Measurements from ENCODE around the gene ABCA2. TPM values are rescaled to one million over a fixed set of nuclear protein-coding genes. Genes with fewer than 3 reads are reported as not detected.

The ABCA2 gene
- total RNA-seq, 1 experiment from 2014 or later, result 19.2 TPM

DNA sequence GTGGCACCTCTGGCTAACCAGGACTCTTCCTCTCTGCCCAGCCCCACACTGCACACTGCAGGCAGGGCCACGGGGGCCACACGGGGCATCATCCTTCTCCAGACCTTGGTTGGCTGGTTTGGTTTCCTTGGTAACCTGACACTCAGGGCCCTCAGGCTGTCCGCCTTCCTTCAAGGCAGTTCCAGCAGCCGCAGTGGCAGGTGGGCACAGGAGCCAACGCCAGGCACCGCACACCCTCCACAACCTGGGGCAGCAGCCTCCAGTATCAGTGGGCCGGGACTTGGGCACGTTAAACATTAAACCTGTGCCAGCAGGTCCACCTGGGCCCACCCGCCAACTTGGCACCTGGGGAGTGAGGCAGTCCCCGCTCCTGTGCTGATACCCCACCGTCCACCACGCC, 16.0 kb upstream of the ABCA2 start (continued):
- TF ChIP-seq, protein P1, sequence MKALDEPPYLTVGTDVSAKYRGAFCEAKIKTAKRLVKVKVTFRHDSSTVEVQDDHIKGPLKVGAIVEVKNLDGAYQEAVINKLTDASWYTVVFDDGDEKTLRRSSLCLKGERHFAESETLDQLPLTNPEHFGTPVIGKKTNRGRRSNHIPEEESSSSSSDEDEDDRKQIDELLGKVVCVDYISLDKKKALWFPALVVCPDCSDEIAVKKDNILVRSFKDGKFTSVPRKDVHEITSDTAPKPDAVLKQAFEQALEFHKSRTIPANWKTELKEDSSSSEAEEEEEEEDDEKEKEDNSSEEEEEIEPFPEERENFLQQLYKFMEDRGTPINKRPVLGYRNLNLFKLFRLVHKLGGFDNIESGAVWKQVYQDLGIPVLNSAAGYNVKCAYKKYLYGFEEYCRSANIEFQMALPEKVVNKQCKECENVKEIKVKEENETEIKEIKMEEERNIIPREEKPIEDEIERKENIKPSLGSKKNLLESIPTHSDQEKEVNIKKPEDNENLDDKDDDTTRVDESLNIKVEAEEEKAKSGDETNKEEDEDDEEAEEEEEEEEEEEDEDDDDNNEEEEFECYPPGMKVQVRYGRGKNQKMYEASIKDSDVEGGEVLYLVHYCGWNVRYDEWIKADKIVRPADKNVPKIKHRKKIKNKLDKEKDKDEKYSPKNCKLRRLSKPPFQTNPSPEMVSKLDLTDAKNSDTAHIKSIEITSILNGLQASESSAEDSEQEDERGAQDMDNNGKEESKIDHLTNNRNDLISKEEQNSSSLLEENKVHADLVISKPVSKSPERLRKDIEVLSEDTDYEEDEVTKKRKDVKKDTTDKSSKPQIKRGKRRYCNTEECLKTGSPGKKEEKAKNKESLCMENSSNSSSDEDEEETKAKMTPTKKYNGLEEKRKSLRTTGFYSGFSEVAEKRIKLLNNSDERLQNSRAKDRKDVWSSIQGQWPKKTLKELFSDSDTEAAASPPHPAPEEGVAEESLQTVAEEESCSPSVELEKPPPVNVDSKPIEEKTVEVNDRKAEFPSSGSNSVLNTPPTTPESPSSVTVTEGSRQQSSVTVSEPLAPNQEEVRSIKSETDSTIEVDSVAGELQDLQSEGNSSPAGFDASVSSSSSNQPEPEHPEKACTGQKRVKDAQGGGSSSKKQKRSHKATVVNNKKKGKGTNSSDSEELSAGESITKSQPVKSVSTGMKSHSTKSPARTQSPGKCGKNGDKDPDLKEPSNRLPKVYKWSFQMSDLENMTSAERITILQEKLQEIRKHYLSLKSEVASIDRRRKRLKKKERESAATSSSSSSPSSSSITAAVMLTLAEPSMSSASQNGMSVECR (CRISPR knock-in tag; IDR thresholded peaks at IDR 0.05; ENCODE audit: borderline replicate concordance), result no peak
- TF ChIP-seq, protein P2, sequence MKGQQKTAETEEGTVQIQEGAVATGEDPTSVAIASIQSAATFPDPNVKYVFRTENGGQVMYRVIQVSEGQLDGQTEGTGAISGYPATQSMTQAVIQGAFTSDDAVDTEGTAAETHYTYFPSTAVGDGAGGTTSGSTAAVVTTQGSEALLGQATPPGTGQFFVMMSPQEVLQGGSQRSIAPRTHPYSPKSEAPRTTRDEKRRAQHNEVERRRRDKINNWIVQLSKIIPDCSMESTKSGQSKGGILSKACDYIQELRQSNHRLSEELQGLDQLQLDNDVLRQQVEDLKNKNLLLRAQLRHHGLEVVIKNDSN (CRISPR knock-in tag; IDR thresholded peaks at IDR 0.05), result no peak
- no peak for TF ChIP-seq MYBL2 (CRISPR knock-in tag; IDR thresholded peaks at IDR 0.05)
- no peak for TF ChIP-seq SP1 (CRISPR knock-in tag; conservative IDR thresholded peaks at IDR 0.05)
- TF ChIP-seq, protein P3, sequence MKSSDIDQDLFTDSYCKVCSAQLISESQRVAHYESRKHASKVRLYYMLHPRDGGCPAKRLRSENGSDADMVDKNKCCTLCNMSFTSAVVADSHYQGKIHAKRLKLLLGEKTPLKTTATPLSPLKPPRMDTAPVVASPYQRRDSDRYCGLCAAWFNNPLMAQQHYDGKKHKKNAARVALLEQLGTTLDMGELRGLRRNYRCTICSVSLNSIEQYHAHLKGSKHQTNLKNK (CRISPR knock-in tag; IDR thresholded peaks at IDR 0.05), result no peak
- no peak for TF ChIP-seq PRRX2 (CRISPR knock-in tag; IDR thresholded peaks at IDR 0.05)
- TF ChIP-seq FOXJ3 (CRISPR knock-in tag; IDR thresholded peaks at IDR 0.05; ENCODE audit: borderline replicate concordance), result no peak
- TF ChIP-seq, protein P4, sequence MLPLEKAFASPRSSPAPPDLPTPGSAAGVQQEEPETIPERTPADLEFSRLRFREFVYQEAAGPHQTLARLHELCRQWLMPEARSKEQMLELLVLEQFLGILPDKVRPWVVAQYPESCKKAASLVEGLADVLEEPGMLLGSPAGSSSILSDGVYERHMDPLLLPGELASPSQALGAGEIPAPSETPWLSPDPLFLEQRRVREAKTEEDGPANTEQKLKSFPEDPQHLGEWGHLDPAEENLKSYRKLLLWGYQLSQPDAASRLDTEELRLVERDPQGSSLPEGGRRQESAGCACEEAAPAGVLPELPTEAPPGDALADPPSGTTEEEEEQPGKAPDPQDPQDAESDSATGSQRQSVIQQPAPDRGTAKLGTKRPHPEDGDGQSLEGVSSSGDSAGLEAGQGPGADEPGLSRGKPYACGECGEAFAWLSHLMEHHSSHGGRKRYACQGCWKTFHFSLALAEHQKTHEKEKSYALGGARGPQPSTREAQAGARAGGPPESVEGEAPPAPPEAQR (CRISPR knock-in tag; IDR thresholded peaks at IDR 0.05), result no peak
- TF ChIP-seq, protein P5, sequence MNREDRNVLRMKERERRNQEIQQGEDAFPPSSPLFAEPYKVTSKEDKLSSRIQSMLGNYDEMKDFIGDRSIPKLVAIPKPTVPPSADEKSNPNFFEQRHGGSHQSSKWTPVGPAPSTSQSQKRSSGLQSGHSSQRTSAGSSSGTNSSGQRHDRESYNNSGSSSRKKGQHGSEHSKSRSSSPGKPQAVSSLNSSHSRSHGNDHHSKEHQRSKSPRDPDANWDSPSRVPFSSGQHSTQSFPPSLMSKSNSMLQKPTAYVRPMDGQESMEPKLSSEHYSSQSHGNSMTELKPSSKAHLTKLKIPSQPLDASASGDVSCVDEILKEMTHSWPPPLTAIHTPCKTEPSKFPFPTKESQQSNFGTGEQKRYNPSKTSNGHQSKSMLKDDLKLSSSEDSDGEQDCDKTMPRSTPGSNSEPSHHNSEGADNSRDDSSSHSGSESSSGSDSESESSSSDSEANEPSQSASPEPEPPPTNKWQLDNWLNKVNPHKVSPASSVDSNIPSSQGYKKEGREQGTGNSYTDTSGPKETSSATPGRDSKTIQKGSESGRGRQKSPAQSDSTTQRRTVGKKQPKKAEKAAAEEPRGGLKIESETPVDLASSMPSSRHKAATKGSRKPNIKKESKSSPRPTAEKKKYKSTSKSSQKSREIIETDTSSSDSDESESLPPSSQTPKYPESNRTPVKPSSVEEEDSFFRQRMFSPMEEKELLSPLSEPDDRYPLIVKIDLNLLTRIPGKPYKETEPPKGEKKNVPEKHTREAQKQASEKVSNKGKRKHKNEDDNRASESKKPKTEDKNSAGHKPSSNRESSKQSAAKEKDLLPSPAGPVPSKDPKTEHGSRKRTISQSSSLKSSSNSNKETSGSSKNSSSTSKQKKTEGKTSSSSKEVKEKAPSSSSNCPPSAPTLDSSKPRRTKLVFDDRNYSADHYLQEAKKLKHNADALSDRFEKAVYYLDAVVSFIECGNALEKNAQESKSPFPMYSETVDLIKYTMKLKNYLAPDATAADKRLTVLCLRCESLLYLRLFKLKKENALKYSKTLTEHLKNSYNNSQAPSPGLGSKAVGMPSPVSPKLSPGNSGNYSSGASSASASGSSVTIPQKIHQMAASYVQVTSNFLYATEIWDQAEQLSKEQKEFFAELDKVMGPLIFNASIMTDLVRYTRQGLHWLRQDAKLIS (CRISPR knock-in tag; IDR thresholded peaks at IDR 0.05; ENCODE audit: borderline replicate concordance), result no peak
- no peak for TF ChIP-seq ZNF317 (CRISPR knock-in tag; IDR thresholded peaks at IDR 0.05; ENCODE audit: borderline replicate concordance, low read depth)
- TF ChIP-seq ZNF396 (CRISPR knock-in tag; IDR thresholded peaks at IDR 0.05; ENCODE audit: borderline replicate concordance), result no peak
- TF ChIP-seq, protein P6, sequence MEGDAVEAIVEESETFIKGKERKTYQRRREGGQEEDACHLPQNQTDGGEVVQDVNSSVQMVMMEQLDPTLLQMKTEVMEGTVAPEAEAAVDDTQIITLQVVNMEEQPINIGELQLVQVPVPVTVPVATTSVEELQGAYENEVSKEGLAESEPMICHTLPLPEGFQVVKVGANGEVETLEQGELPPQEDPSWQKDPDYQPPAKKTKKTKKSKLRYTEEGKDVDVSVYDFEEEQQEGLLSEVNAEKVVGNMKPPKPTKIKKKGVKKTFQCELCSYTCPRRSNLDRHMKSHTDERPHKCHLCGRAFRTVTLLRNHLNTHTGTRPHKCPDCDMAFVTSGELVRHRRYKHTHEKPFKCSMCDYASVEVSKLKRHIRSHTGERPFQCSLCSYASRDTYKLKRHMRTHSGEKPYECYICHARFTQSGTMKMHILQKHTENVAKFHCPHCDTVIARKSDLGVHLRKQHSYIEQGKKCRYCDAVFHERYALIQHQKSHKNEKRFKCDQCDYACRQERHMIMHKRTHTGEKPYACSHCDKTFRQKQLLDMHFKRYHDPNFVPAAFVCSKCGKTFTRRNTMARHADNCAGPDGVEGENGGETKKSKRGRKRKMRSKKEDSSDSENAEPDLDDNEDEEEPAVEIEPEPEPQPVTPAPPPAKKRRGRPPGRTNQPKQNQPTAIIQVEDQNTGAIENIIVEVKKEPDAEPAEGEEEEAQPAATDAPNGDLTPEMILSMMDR (IDR thresholded peaks at IDR 0.05), result no peak
- no peak for TF ChIP-seq SOX15 (CRISPR knock-in tag; IDR thresholded peaks at IDR 0.05)
